Measurements from ENCODE around the gene TMEM18. TPM values are rescaled to one million over a fixed set of nuclear protein-coding genes. Genes with fewer than 3 reads are reported as not detected.

TMEM18 gene
- total RNA-seq, 2 experiments from 2014 or later = 27.0 to 27.1 TPM

GRCh38 chr2:621303-622099 is 55.7 kb downstream of the TMEM18 start:
- intact Hi-C loops (cut with DNase I, micrococcal nuclease) = no loop called here
- DNase-seq (no peak), ATAC-seq (no peak)
- POLR2A ChIA-PET = no interaction called here
- H3K9me3 Mint-ChIP-seq (ENCODE audit: low read depth) = peaks cover 9% of the 10 kb centered on the region
- H3K27ac Mint-ChIP-seq = no peak overlapping the region
- no peaks in the 10 kb centered on the region for H3K4me1 Mint-ChIP-seq
- no peaks in the 10 kb centered on the region for H3K27me3 Mint-ChIP-seq
- CTCF ChIA-PET = no interaction called here
- H3K4me3 Mint-ChIP-seq = no peak overlapping the region
- no peaks in the 10 kb centered on the region for H3K36me3 Mint-ChIP-seq (ENCODE audit: low read depth)

DNA sequence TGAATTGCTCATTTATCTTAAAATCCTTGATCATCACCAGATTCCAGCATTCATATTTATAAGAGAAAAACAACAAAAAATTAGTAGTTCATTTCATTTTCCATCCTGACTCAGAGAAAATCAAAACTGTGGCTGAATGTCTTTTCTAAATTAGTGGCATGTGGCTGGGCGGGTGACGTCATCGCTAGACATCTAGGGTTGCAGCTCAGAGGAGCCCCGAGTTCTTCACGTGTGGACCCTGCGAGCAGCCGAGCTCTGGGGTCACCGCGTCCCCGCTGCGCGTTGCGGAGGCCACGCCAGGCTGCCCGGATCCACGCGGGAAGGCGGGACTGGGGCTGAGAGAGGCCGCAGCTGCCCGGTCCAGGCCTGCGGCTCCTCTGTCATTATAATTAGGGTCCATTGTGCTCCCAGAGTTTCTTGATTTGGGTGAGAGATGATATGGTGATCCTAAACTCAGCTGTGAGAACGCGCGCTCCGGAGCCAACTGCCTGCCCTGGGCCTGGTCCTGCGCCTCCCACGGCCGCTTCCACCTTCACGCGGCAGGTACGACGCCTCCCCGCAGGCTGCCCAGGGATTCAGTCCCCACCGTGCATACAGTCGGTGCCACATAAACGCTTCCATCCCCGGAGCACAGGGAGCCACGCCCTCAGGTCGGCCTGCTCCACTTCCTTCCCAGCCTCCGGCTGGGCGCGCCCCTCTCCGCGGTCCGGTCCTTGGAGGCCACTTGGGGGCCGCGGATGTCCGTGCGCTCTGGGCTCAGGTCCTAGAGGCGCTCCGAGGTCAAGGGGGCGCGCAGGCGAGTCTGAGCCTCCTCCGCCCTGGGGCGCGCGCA is 56.5 kb downstream of the TMEM18 start:
- no peak for ATAC-seq
- POLR2A ChIA-PET = interaction anchor here (0.5 kb wide), 1 partner anchor 437 kb away, joined by 3 read pairs; no protein-coding TSS in a partner anchor
- Mint-ChIP-seq H3K36me3 (ENCODE audit: low read depth) (no peaks in the 10 kb centered on the region), H3K27me3 (no peaks in the 10 kb centered on the region), H3K9me3 (ENCODE audit: low read depth) (peaks cover 9% of the 10 kb centered on the region), H3K27ac (no peak overlapping the region), H3K4me3 (no peak overlapping the region), H3K4me1 (no peaks in the 10 kb centered on the region)
- intact Hi-C loops (cut with DNase I, micrococcal nuclease) = no loop called here
- DNase-seq = no peak
- CTCF ChIA-PET = no interaction called here

DNA sequence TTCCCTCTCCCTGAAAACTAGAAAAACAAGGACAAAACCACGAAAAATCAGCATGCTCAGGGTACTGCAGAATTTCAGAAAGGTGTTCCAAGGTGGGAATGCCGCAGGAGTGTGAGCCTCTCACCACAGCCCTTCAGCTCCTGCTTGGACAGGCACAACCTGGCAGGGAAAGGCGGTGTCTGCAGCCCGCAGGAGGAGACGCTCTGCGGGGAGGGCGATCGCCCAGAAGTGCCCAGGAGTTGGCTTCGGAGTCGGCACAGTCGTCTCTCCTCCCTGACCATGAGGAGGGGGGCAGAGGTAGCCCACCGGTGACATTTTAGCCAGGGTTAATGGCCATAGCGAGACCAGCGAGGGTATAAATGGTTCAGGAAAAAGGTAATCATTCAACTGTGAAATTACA is 57.2 kb downstream of the TMEM18 start:
- no peaks in the 10 kb centered on the region for H3K4me1 Mint-ChIP-seq
- ATAC-seq = no peak
- H3K9me3 Mint-ChIP-seq (ENCODE audit: low read depth) = peaks cover 9% of the 10 kb centered on the region
- ChIA-PET CTCF (no interaction called here), POLR2A (no interaction called here)
- no peaks in the 10 kb centered on the region for H3K27me3 Mint-ChIP-seq
- H3K4me3 Mint-ChIP-seq = no peak overlapping the region
- intact Hi-C loops (cut with DNase I, micrococcal nuclease) = no loop called here
- H3K27ac Mint-ChIP-seq = no peak overlapping the region
- no peak for DNase-seq
- H3K36me3 Mint-ChIP-seq (ENCODE audit: low read depth) = no peaks in the 10 kb centered on the region

DNA sequence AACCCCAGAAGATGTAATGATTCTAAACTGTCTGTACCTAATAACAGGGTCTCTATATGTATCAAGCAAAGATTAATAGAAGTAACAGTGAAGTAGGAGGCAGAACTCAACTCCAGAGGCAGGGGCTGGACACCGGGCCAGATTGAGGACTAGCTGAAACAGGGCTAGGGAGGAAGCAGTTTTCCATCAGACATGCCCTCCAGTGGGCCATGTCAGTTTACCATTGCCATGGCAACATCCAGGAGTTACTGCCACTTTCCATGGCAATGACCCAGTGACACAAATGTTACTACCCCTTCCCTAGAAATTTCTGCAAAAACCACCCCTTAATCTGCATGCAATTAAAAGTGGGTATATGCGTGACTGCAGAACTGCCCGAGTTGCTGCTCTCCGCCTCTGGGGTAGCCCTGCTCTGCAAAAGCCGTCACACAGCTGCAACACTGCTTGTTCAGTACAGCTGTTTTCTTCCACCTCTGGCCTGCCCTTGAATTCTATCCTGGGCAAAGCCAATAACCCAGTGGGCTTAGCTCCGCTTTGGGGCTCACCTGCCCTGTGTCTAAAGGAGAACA is 58.7 kb downstream of the TMEM18 start:
- intact Hi-C loops (cut with DNase I, micrococcal nuclease) = no loop called here
- Mint-ChIP-seq H3K9me3 (ENCODE audit: low read depth) (peaks cover 9% of the 10 kb centered on the region), H3K36me3 (ENCODE audit: low read depth) (no peaks in the 10 kb centered on the region), H3K27me3 (no peaks in the 10 kb centered on the region), H3K4me3 (no peak overlapping the region), H3K4me1 (no peaks in the 10 kb centered on the region), H3K27ac (no peak overlapping the region)
- DNase-seq (no peak), ATAC-seq (no peak)
- CTCF ChIA-PET = no interaction called here
- POLR2A ChIA-PET = no interaction called here

- Mint-ChIP-seq H3K27ac (no peak overlapping the region), H3K4me3 (no peak overlapping the region), H3K9me3 (ENCODE audit: low read depth) (peaks cover 9% of the 10 kb centered on the region), H3K36me3 (ENCODE audit: low read depth) (no peaks in the 10 kb centered on the region), H3K27me3 (no peaks in the 10 kb centered on the region), H3K4me1 (no peaks in the 10 kb centered on the region)
- intact Hi-C loops (cut with DNase I, micrococcal nuclease) = no loop called here
- ATAC-seq = no peak
- ChIA-PET POLR2A (no interaction called here), CTCF (no interaction called here)
- no peak for DNase-seq
These were observed 59.2 kb downstream of the TMEM18 start for GRCh38 chr2:618005-618404.

All from activated CD4-positive, alpha-beta T cell treated with anti-CD3 and anti-CD28 coated beads for 36 hours (primary cell).